NCI-H345 (cell line): ENCODE results near the gene FOXN3.
"Not testable (repeated sequence)": the region's sequence is repeated elsewhere in the genome, so short reads cannot be mapped to it uniquely, and the experiment has no call there.

ENCODE experiments used
- DNase-seq: peaks from one replicate; lab custom pipeline; 2025; lab: John Stamatoyannopoulos, UW

FOXN3 gene

GRCh38 chr14:89164168-89165073 is 252.6 kb downstream of the FOXN3 start:
- no peak for DNase-seq

GRCh38 chr14:89163031-89163636 is 253.9 kb downstream of the FOXN3 start:
- DNase-seq = no peak

GRCh38 chr14:89162586-89162985 is 254.4 kb downstream of the FOXN3 start:
- no peak for DNase-seq

GRCh38 chr14:89160437-89160836 is 256.6 kb downstream of the FOXN3 start:
- no peak for DNase-seq

- no peak for DNase-seq
Observed at GRCh38 chr14:89158701-89159100, 258.3 kb downstream of the FOXN3 start.

GRCh38 chr14:89158104-89158503 is 258.9 kb downstream of the FOXN3 start:
- not testable (repeated sequence) for DNase-seq

- no peak for DNase-seq
Observed at GRCh38 chr14:89155491-89155890, 261.5 kb downstream of the FOXN3 start.

- not testable (repeated sequence) for DNase-seq
Observed at GRCh38 chr14:89151693-89152092, 265.3 kb downstream of the FOXN3 start.

- DNase-seq = no peak
Observed at GRCh38 chr14:89146274-89146673, 270.8 kb downstream of the FOXN3 start.

GRCh38 chr14:89144642-89145041 is 272.4 kb downstream of the FOXN3 start:
- DNase-seq = no peak

GRCh38 chr14:89144066-89144465 is 273.0 kb downstream of the FOXN3 start:
- DNase-seq = no peak

GRCh38 chr14:89143595-89143994 is 273.4 kb downstream of the FOXN3 start:
- no peak for DNase-seq

- DNase-seq = no peak
Observed at GRCh38 chr14:89142366-89142765, 274.7 kb downstream of the FOXN3 start.

- DNase-seq = no peak
Observed at GRCh38 chr14:89141862-89142261, 275.2 kb downstream of the FOXN3 start.

- no peak for DNase-seq
Observed at GRCh38 chr14:89140326-89140725, 276.7 kb downstream of the FOXN3 start.

- DNase-seq = peak; percentile 95
Observed at GRCh38 chr14:89139404-89140247, 277.4 kb downstream of the FOXN3 start.

GRCh38 chr14:89138846-89139245 is 278.2 kb downstream of the FOXN3 start:
- DNase-seq = no peak

- DNase-seq = no peak
Observed at GRCh38 chr14:89137526-89138163, 279.4 kb downstream of the FOXN3 start.

- DNase-seq = no peak
Observed at GRCh38 chr14:89136587-89136986, 280.4 kb downstream of the FOXN3 start.

- no peak for DNase-seq
Observed at GRCh38 chr14:89134640-89135039, 282.4 kb downstream of the FOXN3 start.

- DNase-seq = no peak
Observed at GRCh38 chr14:89131004-89131750, 285.9 kb downstream of the FOXN3 start.
